ENCODE results near the gene IMMP2L. TPM values are rescaled to one million over a fixed set of nuclear protein-coding genes. Genes with fewer than 3 reads are reported as not detected.

Gene IMMP2L
- total and polyA plus RNA-seq, 2 of the 4 experiments (the other 2 are of a cell fraction), result 5.8 to 9.3 TPM

DNA sequence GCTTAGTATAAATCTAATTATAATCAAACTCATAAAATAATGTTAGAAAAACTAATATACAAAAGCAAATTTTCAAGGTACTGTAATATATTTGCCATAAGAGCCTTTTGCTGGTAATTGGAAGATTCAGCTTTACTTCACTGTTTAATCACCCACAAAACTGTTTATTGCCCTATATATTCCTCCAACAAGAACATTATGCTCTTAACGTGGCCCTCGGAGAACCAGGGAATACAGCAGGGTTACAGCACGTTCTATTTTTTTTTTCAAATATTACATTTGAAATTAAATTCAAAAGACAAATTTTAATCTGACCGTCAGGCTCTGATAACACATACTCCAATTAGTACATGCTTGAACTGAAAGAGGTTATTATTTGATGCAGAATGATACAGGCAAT is 807.6 kb downstream of the IMMP2L start:
- in situ Hi-C loops (cut with MboI; ENCODE audit: low sequenced_read_pairs), result no loop called here
- H3K27ac ChIP-seq (ENCODE audit: insufficient read depth, low read length), result no peak overlapping the region
- H3K27me3 ChIP-seq (ENCODE audit: control insufficient read depth, insufficient read depth, low read length), result no peaks in the 10 kb centered on the region
- H2BK5ac ChIP-seq (ENCODE audit: low read depth, low read length, poor library complexity, severe bottlenecking), result no peak overlapping the region
- no peak overlapping the region for H3K9ac ChIP-seq (ENCODE audit: low read depth, low read length)
- no peak overlapping the region for H2BK15ac ChIP-seq (ENCODE audit: low read depth, low read length)
- no peak for TF ChIP-seq RFX5 (IDR thresholded peaks at IDR 0.05; ENCODE audit: low read depth, low read length)
- no peak for TF ChIP-seq BHLHE40 (IDR thresholded peaks at IDR 0.05; ENCODE audit: low read depth, low read length)
- TF ChIP-seq NFE2L2 (IDR thresholded peaks at IDR 0.05; ENCODE audit: low read depth, low read length), result no peak
- no peak for TF ChIP-seq POLR2A (IDR thresholded peaks at IDR 0.05; ENCODE audit: low read depth, low read length)
- TF ChIP-seq MAZ (IDR thresholded peaks at IDR 0.05; ENCODE audit: borderline replicate concordance, low read depth, low read length), result no peak
- TF ChIP-seq, protein P1, sequence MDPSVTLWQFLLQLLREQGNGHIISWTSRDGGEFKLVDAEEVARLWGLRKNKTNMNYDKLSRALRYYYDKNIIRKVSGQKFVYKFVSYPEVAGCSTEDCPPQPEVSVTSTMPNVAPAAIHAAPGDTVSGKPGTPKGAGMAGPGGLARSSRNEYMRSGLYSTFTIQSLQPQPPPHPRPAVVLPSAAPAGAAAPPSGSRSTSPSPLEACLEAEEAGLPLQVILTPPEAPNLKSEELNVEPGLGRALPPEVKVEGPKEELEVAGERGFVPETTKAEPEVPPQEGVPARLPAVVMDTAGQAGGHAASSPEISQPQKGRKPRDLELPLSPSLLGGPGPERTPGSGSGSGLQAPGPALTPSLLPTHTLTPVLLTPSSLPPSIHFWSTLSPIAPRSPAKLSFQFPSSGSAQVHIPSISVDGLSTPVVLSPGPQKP (IDR thresholded peaks at IDR 0.05; ENCODE audit: borderline replicate concordance, low read depth, low read length), result no peak
- no peak for TF ChIP-seq CEBPB (IDR thresholded peaks at IDR 0.05; ENCODE audit: low read depth, low read length)
- TF ChIP-seq FOS (IDR thresholded peaks at IDR 0.05; ENCODE audit: low read depth, low read length), result no peak
- TF ChIP-seq, protein P2, sequence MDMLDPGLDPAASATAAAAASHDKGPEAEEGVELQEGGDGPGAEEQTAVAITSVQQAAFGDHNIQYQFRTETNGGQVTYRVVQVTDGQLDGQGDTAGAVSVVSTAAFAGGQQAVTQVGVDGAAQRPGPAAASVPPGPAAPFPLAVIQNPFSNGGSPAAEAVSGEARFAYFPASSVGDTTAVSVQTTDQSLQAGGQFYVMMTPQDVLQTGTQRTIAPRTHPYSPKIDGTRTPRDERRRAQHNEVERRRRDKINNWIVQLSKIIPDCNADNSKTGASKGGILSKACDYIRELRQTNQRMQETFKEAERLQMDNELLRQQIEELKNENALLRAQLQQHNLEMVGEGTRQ (IDR thresholded peaks at IDR 0.05; ENCODE audit: low read depth, low read length), result no peak
- TF ChIP-seq, protein P3, sequence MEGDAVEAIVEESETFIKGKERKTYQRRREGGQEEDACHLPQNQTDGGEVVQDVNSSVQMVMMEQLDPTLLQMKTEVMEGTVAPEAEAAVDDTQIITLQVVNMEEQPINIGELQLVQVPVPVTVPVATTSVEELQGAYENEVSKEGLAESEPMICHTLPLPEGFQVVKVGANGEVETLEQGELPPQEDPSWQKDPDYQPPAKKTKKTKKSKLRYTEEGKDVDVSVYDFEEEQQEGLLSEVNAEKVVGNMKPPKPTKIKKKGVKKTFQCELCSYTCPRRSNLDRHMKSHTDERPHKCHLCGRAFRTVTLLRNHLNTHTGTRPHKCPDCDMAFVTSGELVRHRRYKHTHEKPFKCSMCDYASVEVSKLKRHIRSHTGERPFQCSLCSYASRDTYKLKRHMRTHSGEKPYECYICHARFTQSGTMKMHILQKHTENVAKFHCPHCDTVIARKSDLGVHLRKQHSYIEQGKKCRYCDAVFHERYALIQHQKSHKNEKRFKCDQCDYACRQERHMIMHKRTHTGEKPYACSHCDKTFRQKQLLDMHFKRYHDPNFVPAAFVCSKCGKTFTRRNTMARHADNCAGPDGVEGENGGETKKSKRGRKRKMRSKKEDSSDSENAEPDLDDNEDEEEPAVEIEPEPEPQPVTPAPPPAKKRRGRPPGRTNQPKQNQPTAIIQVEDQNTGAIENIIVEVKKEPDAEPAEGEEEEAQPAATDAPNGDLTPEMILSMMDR (conservative IDR thresholded peaks at IDR 0.05; ENCODE audit: low read depth, low read length), result no peak
- no peak for TF ChIP-seq MAFK (IDR thresholded peaks at IDR 0.05; ENCODE audit: low read depth, low read length)
- TF ChIP-seq SMC3 (IDR thresholded peaks at IDR 0.05; ENCODE audit: low read depth, low read length), result no peak
- dilution Hi-C loops (cut with HindIII; ENCODE audit: low sequenced_read_pairs, unreplicated experiment), result no loop called here
- H3K56ac ChIP-seq (ENCODE audit: extremely low read depth, insufficient read depth, low read length), result no peak overlapping the region
- BruUV-seq (replicated peaks), result no TSS peak
- no peaks in the 10 kb centered on the region for H4K20me1 ChIP-seq (ENCODE audit: insufficient read depth, low read length)
- H3K9me3 ChIP-seq (ENCODE audit: control insufficient read depth, insufficient read depth, low read length), result no peaks in the 10 kb centered on the region
- no peak overlapping the region for H2AFZ ChIP-seq (replicated peaks; ENCODE audit: low read length, poor library complexity)
- no peak overlapping the region for H3K23ac ChIP-seq (ENCODE audit: low read depth, low read length)
- H3K18ac ChIP-seq (ENCODE audit: low read depth, low read length), result no peak overlapping the region
- no peak overlapping the region for H2AK5ac ChIP-seq (ENCODE audit: low read depth, low read length)
- no peaks in the 10 kb centered on the region for H3K4me1 ChIP-seq (ENCODE audit: control insufficient read depth, insufficient read depth, low read length)
- H3K4me2 ChIP-seq (ENCODE audit: low read depth, low read length), result no peak overlapping the region
- ChIA-PET POLR2A (ENCODE audit: unreplicated experiment) (no interaction called here), CTCF (no interaction called here)
- H2BK20ac ChIP-seq (ENCODE audit: low read depth, low read length), result no peak overlapping the region
- no peaks in the 10 kb centered on the region for H3K36me3 ChIP-seq (ENCODE audit: control insufficient read depth, insufficient read depth, low read length)
- H4K91ac ChIP-seq (ENCODE audit: insufficient read depth, low read depth, low read length), result no peak overlapping the region
- H3K4ac ChIP-seq (ENCODE audit: low read depth, low read length), result no peak overlapping the region
- DNase-seq (no peak), ATAC-seq (ENCODE audit: low read depth) (no peak)
- no CpG with 5 or more reads among the region's 4 CpGs for WGBS, 2 experiments (ENCODE audit: extremely low coverage in 2 of 2, insufficient read length in 1 of 2)
- H3K9me1 ChIP-seq (ENCODE audit: insufficient read depth, low read length), result no peaks in the 10 kb centered on the region
- no peak overlapping the region for H3K4me3 ChIP-seq (ENCODE audit: insufficient read depth, low read depth, low read length)
- no peak overlapping the region for H2BK120ac ChIP-seq (ENCODE audit: low read depth, low read length)
- no peak overlapping the region for H4K8ac ChIP-seq (ENCODE audit: low read depth in 2 of 2, low read length in 2 of 2)
- H4K5ac ChIP-seq (ENCODE audit: low read depth, low read length), result no peak overlapping the region
- H3K14ac ChIP-seq (replicated peaks; ENCODE audit: low read depth, low read length), result no peak overlapping the region
- intact Hi-C loops (cut with micrococcal nuclease), result loop anchor here (5.0 kb wide), 1 partner anchor 553 kb away; no protein-coding TSS in a partner anchor
- H2AK9ac ChIP-seq (replicated peaks; ENCODE audit: low read depth, low read length, poor library complexity), result no peak overlapping the region
- H3K79me1 ChIP-seq (ENCODE audit: low read depth in 1 of 2, low read length in 2 of 2), result no peaks in the 10 kb centered on the region
